ENCODE data around the gene OR2K2.
"Not testable (repeated sequence)": the region's sequence is repeated elsewhere in the genome, so short reads cannot be mapped to it uniquely, and the experiment has no call there.

OR2K2 gene

GRCh38 chr9:111298111-111298510, 31.9 kb downstream of the OR2K2 start:
- TF ChIP-seq, protein P1, sequence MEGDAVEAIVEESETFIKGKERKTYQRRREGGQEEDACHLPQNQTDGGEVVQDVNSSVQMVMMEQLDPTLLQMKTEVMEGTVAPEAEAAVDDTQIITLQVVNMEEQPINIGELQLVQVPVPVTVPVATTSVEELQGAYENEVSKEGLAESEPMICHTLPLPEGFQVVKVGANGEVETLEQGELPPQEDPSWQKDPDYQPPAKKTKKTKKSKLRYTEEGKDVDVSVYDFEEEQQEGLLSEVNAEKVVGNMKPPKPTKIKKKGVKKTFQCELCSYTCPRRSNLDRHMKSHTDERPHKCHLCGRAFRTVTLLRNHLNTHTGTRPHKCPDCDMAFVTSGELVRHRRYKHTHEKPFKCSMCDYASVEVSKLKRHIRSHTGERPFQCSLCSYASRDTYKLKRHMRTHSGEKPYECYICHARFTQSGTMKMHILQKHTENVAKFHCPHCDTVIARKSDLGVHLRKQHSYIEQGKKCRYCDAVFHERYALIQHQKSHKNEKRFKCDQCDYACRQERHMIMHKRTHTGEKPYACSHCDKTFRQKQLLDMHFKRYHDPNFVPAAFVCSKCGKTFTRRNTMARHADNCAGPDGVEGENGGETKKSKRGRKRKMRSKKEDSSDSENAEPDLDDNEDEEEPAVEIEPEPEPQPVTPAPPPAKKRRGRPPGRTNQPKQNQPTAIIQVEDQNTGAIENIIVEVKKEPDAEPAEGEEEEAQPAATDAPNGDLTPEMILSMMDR (IDR thresholded peaks at IDR 0.05; ENCODE audit: low read depth, low read length, missing control alignments): no peak
- DNase-seq (ENCODE audit: low read depth): no peak
- H3K4me3 ChIP-seq (ENCODE audit: low read depth, low read length): no peak overlapping the region

GRCh38 chr9:111297066-111297824, 32.8 kb downstream of the OR2K2 start:
- no peak for DNase-seq (ENCODE audit: low read depth)
- no peak overlapping the region for H3K4me3 ChIP-seq (ENCODE audit: low read depth, low read length)
- TF ChIP-seq, protein P1 (IDR thresholded peaks at IDR 0.05; ENCODE audit: low read depth, low read length, missing control alignments): no peak

DNA sequence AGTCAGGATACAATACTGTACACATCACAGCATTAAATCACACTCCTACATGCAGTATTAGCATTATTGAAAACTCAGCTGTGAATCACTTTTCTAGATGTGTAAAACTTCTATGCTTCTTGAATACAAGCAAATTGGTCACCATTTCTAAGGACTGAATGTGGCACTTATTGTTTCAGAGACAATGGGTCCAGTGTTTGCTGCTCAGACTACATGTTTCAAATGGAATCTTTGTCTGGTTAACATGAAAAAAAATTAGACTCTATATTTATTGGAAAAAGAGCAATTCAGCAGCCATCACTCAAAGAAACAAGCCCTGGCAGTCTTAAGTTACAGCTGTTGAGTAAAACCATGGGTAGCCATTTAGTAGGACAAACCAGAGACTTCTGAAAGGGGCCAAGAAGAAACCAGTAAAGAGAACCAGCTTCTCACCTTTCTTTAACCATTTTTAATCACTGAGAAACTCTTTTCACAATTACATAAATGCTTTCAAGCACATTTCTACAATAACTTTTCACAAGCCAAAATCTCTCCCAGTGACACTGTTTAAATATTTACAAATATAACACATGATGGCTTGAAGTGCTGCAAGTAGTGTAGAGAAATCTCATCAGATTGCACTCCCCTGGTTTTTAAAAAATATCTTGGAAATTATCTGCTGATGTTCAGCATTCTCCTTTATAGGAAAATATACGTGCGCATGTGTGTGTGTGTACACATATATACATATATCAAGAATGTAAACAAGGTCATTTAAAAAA, 35.2 kb downstream of the OR2K2 start:
- no peak overlapping the region for H3K4me3 ChIP-seq (ENCODE audit: low read depth, low read length)
- no peak for DNase-seq (ENCODE audit: low read depth)
- TF ChIP-seq, protein P1 (IDR thresholded peaks at IDR 0.05; ENCODE audit: low read depth, low read length, missing control alignments): no peak

- no peak overlapping the region for H3K4me3 ChIP-seq (ENCODE audit: low read depth, low read length)
- TF ChIP-seq, protein P1 (IDR thresholded peaks at IDR 0.05; ENCODE audit: low read depth, low read length, missing control alignments): no peak
Observed at GRCh38 chr9:111287127-111287526, 42.9 kb downstream of the OR2K2 start.

DNA sequence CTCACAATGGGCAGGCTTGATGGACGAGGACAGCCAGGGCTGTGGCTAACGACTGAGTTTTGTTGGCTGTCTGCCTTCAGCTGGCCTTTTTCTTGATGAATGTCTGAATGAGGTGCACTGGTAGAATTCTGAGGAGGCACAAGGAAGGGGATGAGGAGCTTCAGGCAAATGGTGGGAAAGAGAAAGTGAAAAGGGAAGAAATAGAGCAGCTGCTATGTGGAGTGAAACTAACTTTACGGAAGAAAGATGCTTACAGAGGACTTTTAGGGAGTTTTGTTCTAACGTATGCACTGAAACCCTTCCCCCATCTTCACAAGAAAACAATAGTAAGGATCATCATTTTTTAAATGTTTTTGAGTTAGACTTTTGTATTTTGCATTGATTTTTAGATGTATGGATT, 45.3 kb downstream of the OR2K2 start:
- DNase-seq (ENCODE audit: low read depth): no peak
- H3K4me3 ChIP-seq (ENCODE audit: low read depth, low read length): no peak overlapping the region
- TF ChIP-seq, protein P1 (IDR thresholded peaks at IDR 0.05; ENCODE audit: low read depth, low read length, missing control alignments): no peak

More at GRCh38 chr9:111287127-111287526, 42.9 kb downstream of the OR2K2 start:
- no peak for DNase-seq (ENCODE audit: low read depth)

DNA sequence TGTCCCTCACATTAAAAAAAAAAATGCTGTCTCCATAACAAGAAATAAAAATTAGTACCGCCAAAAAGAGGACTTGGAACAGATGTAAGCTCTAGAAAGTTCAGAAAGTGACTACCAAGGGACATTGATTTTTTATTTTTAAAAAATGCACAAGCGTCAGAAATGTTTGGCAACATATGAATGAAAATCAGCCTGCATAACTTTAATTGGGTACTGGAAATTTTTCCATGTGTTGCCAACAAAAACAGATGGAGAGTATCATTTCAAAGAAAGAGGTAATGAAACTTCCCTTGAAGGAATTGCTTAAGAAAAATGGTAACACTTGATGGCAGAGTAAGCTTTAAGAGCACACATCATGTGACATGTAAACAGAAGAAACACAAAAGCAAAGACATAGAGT, 47.2 kb downstream of the OR2K2 start:
- H3K4me3 ChIP-seq (ENCODE audit: low read depth, low read length): no peak overlapping the region
- DNase-seq (ENCODE audit: low read depth): no peak
- TF ChIP-seq, protein P1 (IDR thresholded peaks at IDR 0.05; ENCODE audit: low read depth, low read length, missing control alignments): no peak

DNA sequence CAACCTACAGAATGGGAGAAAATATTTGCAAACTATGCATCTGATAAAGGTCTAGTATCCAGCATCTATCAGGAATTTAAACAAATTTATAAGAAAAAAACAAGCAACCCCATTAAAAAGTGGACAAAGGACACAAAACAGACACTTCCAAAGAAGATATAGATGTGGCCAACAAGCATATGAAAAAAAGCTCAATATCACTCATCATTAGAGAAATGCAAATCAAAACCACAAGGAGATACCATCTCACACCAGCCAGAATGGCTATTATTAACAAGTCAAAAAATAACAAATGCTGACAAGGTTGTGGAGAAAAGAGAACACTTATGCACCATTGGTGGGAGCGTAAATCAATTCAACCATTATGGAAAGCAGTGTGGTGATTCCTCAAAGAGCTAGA, 49.2 kb downstream of the OR2K2 start:
- H3K4me3 ChIP-seq (ENCODE audit: low read depth, low read length); DNase-seq (ENCODE audit: low read depth): not testable (repeated sequence)

Data from GM12864 (cell line).